A673 (cell line): ENCODE data around the gene P2RY13.

Experiments
- EZH2 ChIP-seq: fragments of 200-600 bp; sonication (generic); IDR thresholded peaks from 2 replicates; pipeline ENCODE4 v1.6.1; 2017; ENCODE audit warnings: borderline replicate concordance, low read depth, mild to moderate bottlenecking, mixed read lengths, antibody characterized with exemption, low read length; ENCODE audit not compliant: poor library complexity, severe bottlenecking
- TF ChIP-seq, protein P1 (sequence below): fragments of 300-800, 200-600 bp; sonication (generic); conservative IDR thresholded peaks from 2 replicates; pipeline ENCODE4 v1.5.1; 2017; ENCODE audit warnings: low read depth, mild to moderate bottlenecking, antibody characterized with exemption, low read length, moderate library complexity, mixed read lengths

DNA sequence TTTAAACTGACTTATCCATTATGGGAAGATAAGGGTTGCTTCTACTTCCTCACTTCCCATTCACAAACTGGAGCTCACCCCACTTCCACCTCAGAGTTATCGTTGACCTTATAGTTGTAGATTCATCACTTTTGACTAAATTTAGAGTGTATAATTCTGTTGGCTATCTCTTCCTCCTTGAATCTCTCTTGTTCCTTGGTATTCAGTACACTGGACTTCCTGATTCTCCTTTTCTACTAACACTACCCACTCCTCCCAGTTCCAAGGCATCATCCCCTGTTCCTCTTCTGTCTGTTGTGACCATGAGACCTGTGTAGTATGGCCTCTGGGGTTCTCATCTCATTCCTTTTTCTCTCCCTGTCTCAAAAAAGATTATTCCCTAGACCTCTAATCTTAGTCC lies 6.8 kb downstream of the P2RY13 start:
- TF ChIP-seq, protein P1, sequence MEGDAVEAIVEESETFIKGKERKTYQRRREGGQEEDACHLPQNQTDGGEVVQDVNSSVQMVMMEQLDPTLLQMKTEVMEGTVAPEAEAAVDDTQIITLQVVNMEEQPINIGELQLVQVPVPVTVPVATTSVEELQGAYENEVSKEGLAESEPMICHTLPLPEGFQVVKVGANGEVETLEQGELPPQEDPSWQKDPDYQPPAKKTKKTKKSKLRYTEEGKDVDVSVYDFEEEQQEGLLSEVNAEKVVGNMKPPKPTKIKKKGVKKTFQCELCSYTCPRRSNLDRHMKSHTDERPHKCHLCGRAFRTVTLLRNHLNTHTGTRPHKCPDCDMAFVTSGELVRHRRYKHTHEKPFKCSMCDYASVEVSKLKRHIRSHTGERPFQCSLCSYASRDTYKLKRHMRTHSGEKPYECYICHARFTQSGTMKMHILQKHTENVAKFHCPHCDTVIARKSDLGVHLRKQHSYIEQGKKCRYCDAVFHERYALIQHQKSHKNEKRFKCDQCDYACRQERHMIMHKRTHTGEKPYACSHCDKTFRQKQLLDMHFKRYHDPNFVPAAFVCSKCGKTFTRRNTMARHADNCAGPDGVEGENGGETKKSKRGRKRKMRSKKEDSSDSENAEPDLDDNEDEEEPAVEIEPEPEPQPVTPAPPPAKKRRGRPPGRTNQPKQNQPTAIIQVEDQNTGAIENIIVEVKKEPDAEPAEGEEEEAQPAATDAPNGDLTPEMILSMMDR, result no peak
- TF ChIP-seq EZH2, result no peak
